HG03521 (cell line): ENCODE measurements around the gene ATAT1.
A peak's percentile ranks its signal among the peaks of the same experiment; 100 is the strongest.
"Not testable (repeated sequence)": the region's sequence is repeated elsewhere in the genome, so short reads cannot be mapped to it uniquely, and the experiment has no call there.

Experiments used
- ATAC-seq: cut with Tn5 transposase; IDR thresholded peaks from one replicate; pipeline ENCODE4 v1.9.1; 2021; ENCODE audit warnings: mild to moderate bottlenecking, moderate library complexity; ENCODE audit not compliant: unreplicated experiment

The ATAT1 gene

DNA sequence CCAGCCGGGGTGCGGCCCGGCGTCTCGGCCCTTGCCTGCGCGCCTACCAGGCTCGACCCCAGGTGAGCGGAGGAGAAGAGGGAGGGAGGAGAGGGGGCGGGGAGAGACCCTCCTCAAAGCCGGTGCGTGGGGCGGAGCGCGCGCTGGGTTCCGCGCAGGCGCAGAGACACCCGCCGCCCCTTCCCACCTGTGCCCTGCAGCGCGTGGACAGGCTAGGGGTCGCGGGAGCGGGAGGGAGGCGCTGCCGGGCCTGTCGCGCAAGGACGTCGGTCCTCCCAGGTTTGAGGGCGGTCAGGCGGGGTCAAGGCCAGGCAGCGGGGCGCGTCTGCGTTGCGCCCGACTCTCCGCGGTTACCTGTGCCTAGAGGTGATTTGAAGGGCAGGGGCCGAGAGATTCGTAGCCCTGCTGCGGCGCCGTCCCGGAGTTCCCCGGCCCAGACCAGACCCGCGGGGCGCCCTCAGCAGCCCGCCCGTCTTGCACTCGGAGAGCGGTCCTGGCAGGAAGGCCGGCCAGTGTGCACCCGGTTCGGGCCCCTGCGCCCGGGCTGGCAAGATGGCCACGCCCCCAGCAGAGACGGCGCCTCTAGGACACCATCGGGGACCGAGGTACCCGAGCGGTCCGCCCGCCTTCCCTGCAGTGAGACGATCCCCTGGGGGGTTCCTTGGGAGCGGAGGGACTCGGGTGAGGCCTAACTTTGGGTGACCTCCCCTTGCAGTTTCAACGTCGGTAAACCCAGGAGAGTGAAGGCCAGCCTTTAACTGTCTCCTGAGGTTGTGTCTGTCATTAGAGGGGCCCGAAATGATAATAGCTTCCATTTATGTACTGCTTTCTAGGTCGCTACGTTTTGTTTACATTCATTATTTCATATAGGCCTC lies 20.8 kb downstream of the ATAT1 start:
- ATAC-seq: peak; percentile 64

- no peak for ATAC-seq
Measured at GRCh38 chr6:30651143-30651542, 24.5 kb downstream of the ATAT1 start.

DNA sequence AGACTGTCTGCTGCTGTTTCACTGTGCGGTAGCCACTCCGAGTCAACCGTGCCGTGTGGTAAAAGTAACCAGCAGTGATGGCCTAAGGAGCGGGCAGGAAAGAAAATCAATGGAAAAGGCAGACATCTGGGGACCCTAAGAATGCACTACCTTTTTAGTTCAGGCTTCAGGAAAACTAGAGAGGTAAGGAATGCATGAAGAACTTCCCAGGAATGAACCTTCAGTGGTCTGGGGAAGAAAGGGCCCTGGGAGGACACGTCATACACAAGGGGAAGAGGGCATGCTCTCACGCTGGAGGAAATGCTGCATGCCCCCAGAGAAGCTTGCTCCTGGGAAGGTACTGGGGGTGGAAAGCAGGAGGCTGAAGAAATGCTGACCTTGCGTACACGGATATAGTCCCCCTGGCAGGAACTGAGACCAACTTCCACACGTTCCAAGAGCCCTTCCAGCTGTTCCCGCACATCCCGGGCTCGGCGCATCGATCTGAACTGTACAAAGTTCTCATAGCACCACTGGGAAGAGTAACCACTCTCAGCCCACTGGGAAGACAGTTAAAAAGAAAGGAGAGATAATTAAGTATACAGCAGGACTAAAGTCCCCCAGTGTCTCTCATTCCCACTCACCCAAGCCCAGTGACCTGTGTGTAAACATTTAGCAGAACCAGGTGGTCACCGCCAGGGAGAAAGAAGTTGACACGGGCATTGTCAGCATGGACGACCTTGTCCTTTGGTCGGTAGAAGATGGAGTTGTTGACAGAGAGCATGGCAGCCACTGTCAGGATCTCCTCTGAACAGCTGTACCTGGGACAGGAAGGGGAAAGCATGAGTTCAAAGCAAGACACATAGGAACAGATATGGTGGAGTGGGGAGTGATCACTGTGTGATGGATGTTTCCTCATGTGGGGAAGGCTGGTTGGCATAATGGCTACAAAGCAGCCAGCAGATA lies 28.4 kb downstream of the ATAT1 start:
- no peak for ATAC-seq

DNA sequence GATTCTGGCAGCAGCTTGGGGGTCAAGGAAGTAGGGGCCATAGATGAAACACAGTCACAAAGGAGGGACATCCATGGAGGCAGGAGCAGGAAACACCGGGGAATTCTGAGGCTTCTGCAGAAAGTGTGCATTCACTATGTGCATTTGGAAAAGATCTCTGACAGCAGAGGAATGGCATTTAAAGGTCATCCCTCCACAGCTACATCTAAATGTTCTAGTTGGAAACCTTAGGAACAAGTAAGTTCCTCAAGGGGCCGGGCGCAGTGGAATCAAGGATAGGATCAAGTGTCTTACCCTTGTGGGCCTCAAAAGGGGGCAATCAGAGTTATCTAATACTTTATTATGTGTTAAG lies 29.0 kb downstream of the ATAT1 start:
- no peak for ATAC-seq

DNA sequence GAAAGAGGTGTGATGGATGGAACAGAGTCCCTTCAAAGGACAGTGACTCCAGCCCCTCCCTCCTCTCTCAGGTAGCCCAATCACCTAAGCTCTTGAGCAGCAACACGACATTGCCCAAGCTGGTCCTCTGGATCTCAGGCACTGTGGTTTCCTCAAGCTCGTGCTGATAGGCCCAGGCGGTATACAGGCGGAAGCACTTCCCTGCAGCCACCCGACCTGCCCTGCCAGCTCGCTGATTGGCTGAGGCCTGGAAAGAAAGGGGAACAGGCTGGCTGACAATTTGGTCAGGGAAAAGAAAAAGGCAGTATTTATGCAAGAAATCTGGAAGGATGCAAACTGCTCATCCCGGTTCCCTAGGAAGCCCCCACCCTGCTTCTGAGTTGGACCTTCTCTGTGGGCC lies 29.8 kb downstream of the ATAT1 start:
- no peak for ATAC-seq

DNA sequence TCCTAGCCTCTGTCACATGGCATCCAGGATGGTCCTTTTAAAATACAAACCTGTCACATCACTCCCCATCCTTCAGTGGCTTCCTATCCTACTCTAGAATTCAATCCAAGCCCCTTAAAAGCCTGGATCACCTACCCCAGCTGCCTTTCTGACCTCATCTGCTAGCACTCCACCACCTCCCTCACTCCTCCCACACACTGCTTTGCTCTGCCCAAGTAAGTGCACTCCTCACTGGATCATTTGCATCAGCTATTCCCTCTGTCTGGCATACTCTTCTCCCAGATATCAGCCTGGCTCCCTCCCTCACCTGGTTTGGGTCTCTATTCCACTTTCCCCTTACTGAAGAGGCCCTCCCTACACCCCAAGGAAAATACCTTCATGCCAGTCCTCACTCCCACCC lies 30.8 kb downstream of the ATAT1 start:
- ATAC-seq: no peak

GRCh38 chr6:30657922-30658321 lies 31.2 kb downstream of the ATAT1 start:
- ATAC-seq: not testable (repeated sequence)

DNA sequence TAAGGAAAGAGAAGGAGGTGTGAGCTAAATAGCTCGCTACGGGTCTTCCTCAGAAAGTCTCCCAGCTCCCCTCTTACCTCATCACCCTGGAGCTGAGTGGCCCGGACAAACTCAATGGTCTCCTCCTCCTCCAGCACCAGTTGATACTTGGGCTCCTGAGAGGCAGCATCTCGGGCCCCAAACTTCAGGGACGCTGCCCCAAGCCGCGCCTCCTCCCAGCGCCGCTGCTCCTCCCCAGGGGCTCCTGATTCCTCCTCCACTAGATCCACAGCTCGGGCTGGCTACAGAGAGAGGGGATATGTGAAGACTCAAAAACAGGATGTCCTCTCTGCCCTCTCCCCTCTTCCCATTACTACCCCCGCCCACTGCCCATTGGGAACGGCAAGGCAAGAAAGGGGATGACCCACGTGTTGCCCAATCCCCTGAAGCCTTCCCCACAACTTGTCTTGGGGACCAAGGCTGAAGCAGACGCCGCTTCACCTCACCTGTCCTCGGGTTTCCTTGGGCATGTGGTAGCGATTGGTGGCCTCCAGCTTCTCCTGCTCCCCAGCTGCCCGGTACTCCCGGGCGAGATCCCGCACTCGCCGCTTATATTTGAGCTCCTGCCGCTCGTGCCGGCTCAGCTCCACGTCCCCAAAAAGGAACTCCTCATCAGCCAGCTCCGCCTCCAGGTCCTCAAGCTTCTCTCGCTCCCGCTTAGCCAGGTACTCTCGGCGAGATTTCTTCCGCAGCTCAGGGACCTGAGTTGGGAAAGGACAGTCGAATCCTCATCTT lies 38.5 kb downstream of the ATAT1 start:
- no peak for ATAC-seq

DNA sequence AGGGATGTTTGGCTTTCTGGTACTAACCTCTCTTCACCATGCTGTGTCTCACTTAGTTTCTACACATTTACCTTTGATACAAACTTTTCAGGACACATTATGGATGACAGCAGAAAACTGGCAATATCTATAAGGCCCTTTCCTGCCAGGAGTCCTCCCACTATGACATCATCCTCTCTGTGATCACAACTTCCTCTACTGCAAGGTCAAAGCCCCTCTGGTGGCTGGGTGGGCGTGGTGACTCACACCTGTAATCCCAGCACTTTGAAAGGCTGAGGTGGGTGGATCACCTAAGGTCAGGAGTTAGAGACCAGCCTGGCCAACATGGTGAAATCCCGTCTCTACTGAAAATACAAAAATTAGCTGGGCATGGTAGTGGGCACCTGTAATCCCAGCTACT lies 39.6 kb downstream of the ATAT1 start:
- not testable (repeated sequence) for ATAC-seq

- no peak for ATAC-seq
Measured at GRCh38 chr6:30670760-30671527, 44.3 kb downstream of the ATAT1 start.

DNA sequence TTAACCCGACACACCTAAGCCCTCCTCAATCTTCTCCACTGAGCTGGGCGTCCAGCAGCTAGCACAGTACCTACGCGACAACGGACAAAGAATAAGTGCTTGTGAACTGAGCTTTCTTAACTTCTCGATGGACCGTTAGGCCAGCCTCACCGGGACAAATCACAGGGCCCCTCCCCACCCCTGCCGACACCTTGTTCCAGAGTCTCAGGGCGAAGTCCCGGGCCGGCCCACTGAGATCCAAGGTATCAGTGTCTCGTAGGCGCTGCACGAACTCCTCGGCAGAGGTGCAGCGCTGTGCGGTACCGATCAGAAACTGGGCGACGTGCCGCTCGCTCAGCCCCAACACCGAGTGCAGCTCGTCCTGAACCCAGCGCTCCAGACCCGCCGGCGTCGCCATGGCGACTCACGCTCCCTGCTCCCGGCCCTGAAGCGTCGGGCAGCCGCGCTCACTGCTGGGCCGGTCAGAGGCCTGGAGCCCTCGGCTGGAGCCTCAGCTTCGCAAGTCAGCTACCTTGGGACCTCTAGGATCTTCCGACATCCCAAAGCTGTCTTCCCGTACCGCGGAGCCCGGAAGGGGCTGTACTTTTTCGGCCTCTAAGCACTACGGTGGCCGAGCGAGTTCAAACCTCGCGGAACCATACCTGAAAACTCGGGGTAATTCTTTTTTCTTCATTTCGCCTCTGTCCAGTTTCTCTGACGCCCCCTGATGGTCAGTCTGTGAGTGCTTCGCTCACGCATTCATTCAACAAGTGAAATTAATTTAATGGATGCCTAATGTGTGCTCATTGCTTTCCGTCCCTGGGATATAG lies 46.0 kb downstream of the ATAT1 start, which contains the start of gene DHX16:
TSS of gene DHX16 (minus strand) at position 562 of the 809 bp plus-strand sequence. CDS start at position 397, 165 bp downstream.
- peak; percentile 65 for ATAC-seq

GRCh38 chr6:30676660-30677285 lies 50.1 kb downstream of the ATAT1 start:
- ATAC-seq: no peak

DNA sequence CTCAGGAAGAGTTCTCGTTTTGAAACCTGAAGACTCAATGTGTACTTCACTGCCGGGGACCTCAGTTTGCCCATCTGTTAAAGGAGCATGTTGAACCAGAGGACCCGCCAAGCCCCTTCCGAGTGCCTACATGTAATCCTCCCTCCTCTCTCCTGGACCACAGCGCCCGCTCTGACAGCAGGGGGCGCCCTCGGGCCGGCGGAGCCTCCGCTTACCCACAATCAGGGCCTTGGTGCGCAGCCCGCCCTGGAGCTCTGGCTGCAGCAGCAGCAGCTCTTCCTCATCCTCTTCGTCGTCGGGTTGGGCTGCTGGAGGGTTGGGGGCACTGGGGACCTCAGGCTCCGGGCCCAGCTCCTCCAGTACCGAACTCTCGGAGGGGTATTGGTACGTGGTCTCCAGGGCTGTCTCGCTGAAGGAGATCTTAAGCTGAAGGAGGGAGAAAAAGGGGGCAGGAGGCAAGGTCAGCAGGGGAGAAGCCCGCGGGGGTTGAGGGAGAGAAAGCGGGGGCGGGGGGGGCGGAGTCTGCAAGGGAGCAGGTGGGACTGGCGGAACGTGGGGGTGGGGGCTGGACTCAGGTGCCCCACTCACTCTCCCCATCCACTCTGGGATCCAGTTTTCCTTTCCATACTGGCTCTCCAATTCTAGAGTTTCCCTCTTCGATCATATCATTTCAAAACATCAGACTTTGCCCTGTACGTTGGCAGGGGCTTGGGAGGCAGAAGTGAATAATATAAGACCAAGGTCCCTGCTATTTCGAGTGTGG lies 52.5 kb downstream of the ATAT1 start:
- no peak for ATAC-seq

- ATAC-seq: no peak
Measured at GRCh38 chr6:30679765-30680535, 53.3 kb downstream of the ATAT1 start.

- ATAC-seq: no peak
Measured at GRCh38 chr6:30681766-30682142, 55.1 kb downstream of the ATAT1 start.

GRCh38 chr6:30682143-30683117 lies 55.8 kb downstream of the ATAT1 start:
- ATAC-seq: peak; percentile 31
